ENCODE results near the gene TRIM45.

Gene TRIM45

GRCh38 chr1:117098287-117098890 lies 23.2 kb downstream of the TRIM45 start:
- DNase-seq = no peak

- DNase-seq = no peak
Measured at GRCh38 chr1:117097443-117097842, 24.1 kb downstream of the TRIM45 start.

- no peak for DNase-seq
Measured at GRCh38 chr1:117096951-117097408, 24.6 kb downstream of the TRIM45 start.

- no peak for DNase-seq
Measured at GRCh38 chr1:117094841-117095604, 26.5 kb downstream of the TRIM45 start.

- DNase-seq = no peak
Measured at GRCh38 chr1:117093870-117094621, 27.5 kb downstream of the TRIM45 start.

- no peak for DNase-seq
Measured at GRCh38 chr1:117093091-117093534, 28.4 kb downstream of the TRIM45 start.

- DNase-seq = no peak
Measured at GRCh38 chr1:117092594-117092993, 29.0 kb downstream of the TRIM45 start.

- no peak for DNase-seq
Measured at GRCh38 chr1:117089996-117090395, 31.6 kb downstream of the TRIM45 start.

- DNase-seq = no peak
Measured at GRCh38 chr1:117087686-117088085, 33.9 kb downstream of the TRIM45 start.

GRCh38 chr1:117084231-117084630 lies 37.3 kb downstream of the TRIM45 start:
- DNase-seq = no peak

GRCh38 chr1:117079737-117080136 lies 41.8 kb downstream of the TRIM45 start:
- DNase-seq = no peak

- no peak for DNase-seq
Measured at GRCh38 chr1:117077267-117077666, 44.3 kb downstream of the TRIM45 start.

GRCh38 chr1:117076648-117077047 lies 44.9 kb downstream of the TRIM45 start:
- DNase-seq = no peak

GRCh38 chr1:117070124-117070523 lies 51.4 kb downstream of the TRIM45 start:
- DNase-seq = no peak

GRCh38 chr1:117069220-117069844 lies 52.2 kb downstream of the TRIM45 start:
- DNase-seq = no peak

GRCh38 chr1:117068580-117068979 lies 53.0 kb downstream of the TRIM45 start:
- no peak for DNase-seq

GRCh38 chr1:117067533-117068370 lies 53.8 kb downstream of the TRIM45 start:
- DNase-seq = no peak

- no peak for DNase-seq
Measured at GRCh38 chr1:117066367-117066766, 55.2 kb downstream of the TRIM45 start.

- no peak for DNase-seq
Measured at GRCh38 chr1:117061986-117062415, 59.5 kb downstream of the TRIM45 start.
